Measurements from ENCODE around the gene GH2.
A peak's percentile ranks its signal among the peaks of the same experiment; 100 is the strongest.

The GH2 gene

DNA sequence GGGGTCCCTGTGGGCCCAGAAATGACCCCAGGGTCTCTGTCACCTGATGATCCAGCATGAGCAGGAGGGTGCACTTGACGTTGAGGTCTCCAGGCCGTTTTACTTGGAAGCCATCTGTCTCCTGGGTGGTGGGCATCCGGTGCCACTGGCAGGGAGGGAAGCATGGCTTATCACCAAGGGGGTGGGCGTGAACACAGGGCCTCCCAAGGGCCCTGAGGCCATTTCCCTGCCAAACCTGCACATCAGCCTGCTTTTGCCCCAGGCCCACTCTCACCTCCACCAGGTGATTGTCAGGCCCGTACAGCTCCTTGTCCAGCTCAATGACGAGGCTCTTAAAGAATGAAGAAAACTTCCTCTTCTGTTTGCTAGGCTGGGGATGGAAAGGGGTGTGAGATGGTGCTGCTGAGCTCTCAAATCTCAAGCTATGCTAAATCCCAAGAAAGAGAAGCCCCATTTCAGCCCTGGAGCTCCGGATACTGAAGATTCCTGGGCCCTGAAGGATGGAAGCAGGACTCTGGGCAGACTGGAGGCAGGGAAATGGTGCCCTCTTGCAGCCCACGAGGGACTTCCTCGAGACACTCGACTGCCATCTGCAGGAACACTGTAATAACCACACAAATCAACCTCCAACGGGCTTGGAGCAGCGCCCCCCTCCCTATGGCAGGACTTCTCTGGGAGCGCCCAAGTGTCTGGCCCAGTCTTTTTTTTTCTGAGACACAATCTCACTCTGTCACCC is 47.1 kb downstream of the GH2 start:
- Histone ChIP-seq H4K8ac (ENCODE audit: low read depth, low read length) (no peak overlapping the region), H3K18ac (ENCODE audit: low read length) (no peak overlapping the region), H3K4me2 (ENCODE audit: low read length) (no peak overlapping the region), H3K27me3 (ENCODE audit: insufficient read depth, low read length, poor library complexity) (no peaks in the 10 kb centered on the region), H2BK15ac (replicated peaks; ENCODE audit: low read depth) (no peak overlapping the region), H3K27ac (ENCODE audit: low read depth, low read length) (no peak overlapping the region), H3K79me2 (ENCODE audit: control insufficient read depth, insufficient read depth, low read length) (peaks cover 17% of the 10 kb centered on the region), H2AK5ac (ENCODE audit: low read length) (no peak overlapping the region), H2BK120ac (ENCODE audit: low read depth, low read length) (no peak overlapping the region), H2BK5ac (ENCODE audit: low read length) (no peak overlapping the region), H3K4me1 (ENCODE audit: control insufficient read depth, low read depth, low read length) (peaks cover 6% of the 10 kb centered on the region), H3K56ac (ENCODE audit: low read length) (no peak overlapping the region), H4K5ac (ENCODE audit: low read length) (no peak overlapping the region), H3K36me3 (ENCODE audit: control insufficient read depth, insufficient read depth, low read length) (peaks cover 23% of the 10 kb centered on the region), H3K4me3 (ENCODE audit: low read length) (no peak overlapping the region), H3K9ac (ENCODE audit: low read length) (no peak overlapping the region), H3K4ac (ENCODE audit: low read depth, low read length) (no peak overlapping the region), H3K23ac (ENCODE audit: low read length) (no peak overlapping the region), H3K79me1 (ENCODE audit: low read length) (peaks cover 17% of the 10 kb centered on the region)
- DNase-seq, result peak; percentile 95
- no CpG with 5 or more reads among the region's 13 CpGs for WGBS (ENCODE audit: extremely low coverage, insufficient coverage, low lambda C conversion rate)

GRCh38 chr17:63833741-63834373 is 47.9 kb downstream of the GH2 start:
- peaks cover 18% of the 10 kb centered on the region for H3K79me2 ChIP-seq (ENCODE audit: control insufficient read depth, insufficient read depth, low read length)
- no peaks in the 10 kb centered on the region for H3K27me3 ChIP-seq (ENCODE audit: insufficient read depth, low read length, poor library complexity)
- no peak overlapping the region for H3K27ac ChIP-seq (ENCODE audit: low read depth, low read length)
- WGBS (ENCODE audit: extremely low coverage, insufficient coverage, low lambda C conversion rate), result no CpG with 5 or more reads among the region's 15 CpGs
- H2AK5ac ChIP-seq (ENCODE audit: low read length), result no peak overlapping the region
- H3K9ac ChIP-seq (ENCODE audit: low read length), result no peak overlapping the region
- H3K23ac ChIP-seq (ENCODE audit: low read length), result no peak overlapping the region
- peaks cover 19% of the 10 kb centered on the region for H3K79me1 ChIP-seq (ENCODE audit: low read length)
- no peak overlapping the region for H2BK5ac ChIP-seq (ENCODE audit: low read length)
- no peak overlapping the region for H2BK120ac ChIP-seq (ENCODE audit: low read depth, low read length)
- H3K4me3 ChIP-seq (ENCODE audit: low read length), result no peak overlapping the region
- H3K4me2 ChIP-seq (ENCODE audit: low read length), result no peak overlapping the region
- peaks cover 23% of the 10 kb centered on the region for H3K36me3 ChIP-seq (ENCODE audit: control insufficient read depth, insufficient read depth, low read length)
- DNase-seq, result no peak
- no peak overlapping the region for H3K56ac ChIP-seq (ENCODE audit: low read length)
- no peak overlapping the region for H3K18ac ChIP-seq (ENCODE audit: low read length)
- no peak overlapping the region for H2BK15ac ChIP-seq (replicated peaks; ENCODE audit: low read depth)
- no peak overlapping the region for H4K5ac ChIP-seq (ENCODE audit: low read length)
- H3K4me1 ChIP-seq (ENCODE audit: control insufficient read depth, low read depth, low read length), result peaks cover 4% of the 10 kb centered on the region
- no peak overlapping the region for H4K8ac ChIP-seq (ENCODE audit: low read depth, low read length)
- no peak overlapping the region for H3K4ac ChIP-seq (ENCODE audit: low read depth, low read length)

- Histone ChIP-seq H3K27ac (ENCODE audit: low read depth, low read length) (no peak overlapping the region), H3K4me1 (ENCODE audit: control insufficient read depth, low read depth, low read length) (no peaks in the 10 kb centered on the region), H3K4me2 (ENCODE audit: low read length) (no peak overlapping the region), H3K79me1 (ENCODE audit: low read length) (peaks cover 15% of the 10 kb centered on the region), H3K36me3 (ENCODE audit: control insufficient read depth, insufficient read depth, low read length) (peaks cover 23% of the 10 kb centered on the region), H3K27me3 (ENCODE audit: insufficient read depth, low read length, poor library complexity) (no peaks in the 10 kb centered on the region), H2BK15ac (replicated peaks; ENCODE audit: low read depth) (no peak overlapping the region), H2BK5ac (ENCODE audit: low read length) (no peak overlapping the region), H3K9ac (ENCODE audit: low read length) (no peak overlapping the region), H4K8ac (ENCODE audit: low read depth, low read length) (no peak overlapping the region), H3K56ac (ENCODE audit: low read length) (no peak overlapping the region), H2BK120ac (ENCODE audit: low read depth, low read length) (no peak overlapping the region), H3K18ac (ENCODE audit: low read length) (no peak overlapping the region), H3K79me2 (ENCODE audit: control insufficient read depth, insufficient read depth, low read length) (peaks cover 18% of the 10 kb centered on the region), H2AK5ac (ENCODE audit: low read length) (no peak overlapping the region), H3K4ac (ENCODE audit: low read depth, low read length) (no peak overlapping the region), H4K5ac (ENCODE audit: low read length) (no peak overlapping the region), H3K4me3 (ENCODE audit: low read length) (no peak overlapping the region), H3K23ac (ENCODE audit: low read length) (no peak overlapping the region)
- DNase-seq, result no peak
- WGBS (ENCODE audit: extremely low coverage, insufficient coverage, low lambda C conversion rate), result no CpG with 5 or more reads among the region's 14 CpGs
These were observed 48.6 kb downstream of the GH2 start for GRCh38 chr17:63833026-63833740.

- H2AK5ac ChIP-seq (ENCODE audit: low read length), result no peak overlapping the region
- no peak overlapping the region for H2BK120ac ChIP-seq (ENCODE audit: low read depth, low read length)
- no peak overlapping the region for H4K8ac ChIP-seq (ENCODE audit: low read depth, low read length)
- peaks cover 23% of the 10 kb centered on the region for H3K36me3 ChIP-seq (ENCODE audit: control insufficient read depth, insufficient read depth, low read length)
- H3K56ac ChIP-seq (ENCODE audit: low read length), result no peak overlapping the region
- H3K4ac ChIP-seq (ENCODE audit: low read depth, low read length), result no peak overlapping the region
- WGBS (ENCODE audit: extremely low coverage, insufficient coverage, low lambda C conversion rate), result no CpG with 5 or more reads among the region's 2 CpGs
- no peak overlapping the region for H3K4me2 ChIP-seq (ENCODE audit: low read length)
- H2BK5ac ChIP-seq (ENCODE audit: low read length), result no peak overlapping the region
- no peak overlapping the region for H3K4me3 ChIP-seq (ENCODE audit: low read length)
- no peaks in the 10 kb centered on the region for H3K4me1 ChIP-seq (ENCODE audit: control insufficient read depth, low read depth, low read length)
- H3K23ac ChIP-seq (ENCODE audit: low read length), result no peak overlapping the region
- no peak overlapping the region for H3K18ac ChIP-seq (ENCODE audit: low read length)
- peaks cover 16% of the 10 kb centered on the region for H3K79me1 ChIP-seq (ENCODE audit: low read length)
- no peak overlapping the region for H4K5ac ChIP-seq (ENCODE audit: low read length)
- DNase-seq, result no peak
- H3K27me3 ChIP-seq (ENCODE audit: insufficient read depth, low read length, poor library complexity), result no peaks in the 10 kb centered on the region
- no peak overlapping the region for H3K27ac ChIP-seq (ENCODE audit: low read depth, low read length)
- no peak overlapping the region for H2BK15ac ChIP-seq (replicated peaks; ENCODE audit: low read depth)
- H3K79me2 ChIP-seq (ENCODE audit: control insufficient read depth, insufficient read depth, low read length), result peaks cover 19% of the 10 kb centered on the region
- no peak overlapping the region for H3K9ac ChIP-seq (ENCODE audit: low read length)
These were observed 49.3 kb downstream of the GH2 start for GRCh38 chr17:63832455-63832854.

DNA sequence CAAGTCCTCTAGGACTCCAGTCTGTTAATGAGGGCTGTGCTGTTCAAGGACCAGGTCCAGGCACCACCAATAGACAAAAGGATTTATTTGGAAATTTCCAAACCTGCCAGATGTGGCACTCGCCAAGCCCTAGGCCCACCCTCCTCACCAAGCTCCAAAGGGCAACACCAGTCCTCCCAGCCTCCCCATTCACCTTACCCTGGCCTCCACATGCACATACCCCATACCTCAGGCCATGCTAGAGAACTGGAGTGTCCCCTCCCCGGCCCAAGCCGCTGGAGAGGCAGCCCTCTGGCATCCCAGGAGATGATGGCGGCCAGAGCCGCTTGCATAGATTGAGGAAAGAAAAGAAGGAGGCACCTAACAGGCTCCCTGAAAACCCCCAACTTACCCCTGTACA is 49.7 kb downstream of the GH2 start:
- Histone ChIP-seq H2BK15ac (replicated peaks; ENCODE audit: low read depth) (no peak overlapping the region), H3K79me2 (ENCODE audit: control insufficient read depth, insufficient read depth, low read length) (peaks cover 19% of the 10 kb centered on the region), H3K27me3 (ENCODE audit: insufficient read depth, low read length, poor library complexity) (no peaks in the 10 kb centered on the region), H3K4me1 (ENCODE audit: control insufficient read depth, low read depth, low read length) (no peaks in the 10 kb centered on the region), H3K4me3 (ENCODE audit: low read length) (no peak overlapping the region), H4K8ac (ENCODE audit: low read depth, low read length) (no peak overlapping the region), H3K27ac (ENCODE audit: low read depth, low read length) (no peak overlapping the region), H3K79me1 (ENCODE audit: low read length) (peaks cover 16% of the 10 kb centered on the region), H2BK5ac (ENCODE audit: low read length) (no peak overlapping the region), H3K9ac (ENCODE audit: low read length) (no peak overlapping the region), H3K23ac (ENCODE audit: low read length) (no peak overlapping the region), H2AK5ac (ENCODE audit: low read length) (no peak overlapping the region), H3K4me2 (ENCODE audit: low read length) (no peak overlapping the region), H3K56ac (ENCODE audit: low read length) (no peak overlapping the region), H3K4ac (ENCODE audit: low read depth, low read length) (no peak overlapping the region), H3K18ac (ENCODE audit: low read length) (no peak overlapping the region), H2BK120ac (ENCODE audit: low read depth, low read length) (no peak overlapping the region), H3K36me3 (ENCODE audit: control insufficient read depth, insufficient read depth, low read length) (peaks cover 23% of the 10 kb centered on the region), H4K5ac (ENCODE audit: low read length) (no peak overlapping the region)
- no CpG with 5 or more reads among the region's 5 CpGs for WGBS (ENCODE audit: extremely low coverage, insufficient coverage, low lambda C conversion rate)
- DNase-seq, result no peak
